Cardiac muscle cell (in vitro differentiated cells and primary cell): ENCODE data around the gene CORO6. TPM values are rescaled to one million over a fixed set of nuclear protein-coding genes. Genes with fewer than 3 reads are reported as not detected.

Experiments used
- DNase-seq, 2 donors: peaks; one replicate each; pipeline versions ENCODE4 v3.0.0 to v3.0.0-alpha.2; 2010 to 2017; ENCODE audit warnings: low read depth in 1 of 2, low spot score in 1 of 2
- H3K27ac ChIP-seq: fragments of 200-600 bp; sonication (generic); 2 replicates; pipeline ENCODE4 v1.5.1; 2016
- H3K27me3 ChIP-seq: fragments of 200-600 bp; sonication (generic); 2 replicates; pipeline ENCODE4 v1.6.0; 2016; ENCODE audit warnings: control low read depth
- H3K36me3 ChIP-seq: fragments of 200-600 bp; sonication (generic); 2 replicates; pipeline ENCODE4 v1.5.1; 2016; ENCODE audit warnings: control low read depth
- H3K4me1 ChIP-seq: fragments of 200-600 bp; sonication (generic); 2 replicates; pipeline ENCODE4 v1.8.1; 2017; ENCODE audit warnings: low read depth, mild to moderate bottlenecking, mixed run types
- H3K4me3 ChIP-seq: fragments of 200-600 bp; sonication (generic); 2 replicates; pipeline ENCODE4 v1.5.1; 2016; ENCODE audit warnings: mild to moderate bottlenecking
- H3K9me3 ChIP-seq: fragments of 200-600 bp; sonication (generic); 2 replicates; pipeline ENCODE4 v1.5.1; 2017; ENCODE audit warnings: low read depth, mild to moderate bottlenecking, control low read depth
- polyA plus RNA-seq: library from polyadenylated mRNA; unstranded; fragments of >200 nt; fragmentation: Nextera tagmentation; extraction: Ambion mirVana; gene quantifications from 2 replicates; pipeline ENCODE4 v1.2.1, GENCODE V29; 2016
- total RNA-seq: library from RNA; depleted of rRNA; stranded (reverse); fragments of >200 nt; gene quantifications from 2 replicates; pipeline ENCODE4 v1.2.3, GENCODE V29; 2016
- TF ChIP-seq, protein P1 (sequence below): IDR thresholded peaks from 2 replicates; pipeline ENCODE4 v1.5.1; 2012; ENCODE audit warnings: low read depth, mild to moderate bottlenecking, low read length

Gene CORO6
- total RNA-seq, result 127 and 243 TPM in 2 replicates
- polyA plus RNA-seq, result 163 and 255 TPM in 2 replicates

DNA sequence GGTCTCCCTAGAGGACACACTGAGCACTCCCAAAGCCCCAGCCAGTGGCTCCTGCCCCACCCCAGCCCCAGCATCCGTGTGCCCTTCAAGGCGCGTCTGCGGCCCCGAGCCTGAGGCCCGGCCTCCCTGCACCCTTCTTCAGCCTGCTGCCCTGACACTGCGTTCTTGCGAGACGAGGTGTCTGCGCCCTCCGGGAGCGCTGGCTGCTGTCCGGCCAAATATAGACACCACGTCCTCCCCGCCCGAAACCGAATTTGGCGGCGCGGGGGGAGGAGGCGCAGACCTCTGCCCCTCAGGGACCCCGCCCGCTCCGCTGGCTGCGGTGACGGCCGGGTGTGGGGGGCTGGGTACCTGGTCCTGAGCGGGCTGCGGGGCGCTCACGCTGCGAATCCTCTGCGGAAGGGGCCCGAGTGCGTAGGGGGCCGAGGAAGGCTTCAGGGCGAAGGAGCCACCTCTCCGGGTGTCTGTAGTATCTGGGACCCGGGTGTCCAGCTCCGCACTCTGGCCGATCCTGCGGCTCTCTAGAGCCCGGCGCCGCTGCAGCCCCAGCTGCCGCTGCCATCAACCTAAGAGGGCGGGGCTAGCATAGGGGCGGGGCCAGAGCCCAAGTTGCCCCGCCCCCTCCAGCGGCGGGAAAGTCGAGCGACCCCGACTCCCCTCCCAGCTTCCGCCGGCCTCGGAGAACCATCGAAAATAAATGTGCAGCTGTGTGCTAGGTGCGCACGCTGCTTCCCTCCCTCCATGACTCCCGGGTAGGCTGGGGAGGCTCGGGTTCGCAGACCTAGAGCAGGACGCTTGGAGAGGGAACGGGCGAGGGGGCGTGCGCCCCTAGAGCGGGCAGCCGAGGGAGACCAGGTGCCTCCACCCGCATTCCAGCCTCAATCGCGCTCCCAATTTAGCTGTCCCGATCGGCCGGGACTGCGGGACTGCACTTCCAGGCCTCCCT is at the start of gene CORO6:
Gene CORO6 (minus strand): TSS at position 576 of the 946 bp plus-strand sequence. CDS start 1,491 bp downstream, outside the sequence.
- DNase-seq, result peak; percentile 59 to 92
- H3K4me1 ChIP-seq, result peaks cover 45% of the 10 kb centered on the region
- TF ChIP-seq, protein P1, sequence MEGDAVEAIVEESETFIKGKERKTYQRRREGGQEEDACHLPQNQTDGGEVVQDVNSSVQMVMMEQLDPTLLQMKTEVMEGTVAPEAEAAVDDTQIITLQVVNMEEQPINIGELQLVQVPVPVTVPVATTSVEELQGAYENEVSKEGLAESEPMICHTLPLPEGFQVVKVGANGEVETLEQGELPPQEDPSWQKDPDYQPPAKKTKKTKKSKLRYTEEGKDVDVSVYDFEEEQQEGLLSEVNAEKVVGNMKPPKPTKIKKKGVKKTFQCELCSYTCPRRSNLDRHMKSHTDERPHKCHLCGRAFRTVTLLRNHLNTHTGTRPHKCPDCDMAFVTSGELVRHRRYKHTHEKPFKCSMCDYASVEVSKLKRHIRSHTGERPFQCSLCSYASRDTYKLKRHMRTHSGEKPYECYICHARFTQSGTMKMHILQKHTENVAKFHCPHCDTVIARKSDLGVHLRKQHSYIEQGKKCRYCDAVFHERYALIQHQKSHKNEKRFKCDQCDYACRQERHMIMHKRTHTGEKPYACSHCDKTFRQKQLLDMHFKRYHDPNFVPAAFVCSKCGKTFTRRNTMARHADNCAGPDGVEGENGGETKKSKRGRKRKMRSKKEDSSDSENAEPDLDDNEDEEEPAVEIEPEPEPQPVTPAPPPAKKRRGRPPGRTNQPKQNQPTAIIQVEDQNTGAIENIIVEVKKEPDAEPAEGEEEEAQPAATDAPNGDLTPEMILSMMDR, result no peak
- H3K27ac ChIP-seq, result peak within 1 kb of the TSS; percentile 91
- no peaks in the 10 kb centered on the region for H3K36me3 ChIP-seq
- no peaks in the 10 kb centered on the region for H3K9me3 ChIP-seq
- no peaks in the 10 kb centered on the region for H3K27me3 ChIP-seq
- peak within 1 kb of the TSS; percentile 70 for H3K4me3 ChIP-seq

DNA sequence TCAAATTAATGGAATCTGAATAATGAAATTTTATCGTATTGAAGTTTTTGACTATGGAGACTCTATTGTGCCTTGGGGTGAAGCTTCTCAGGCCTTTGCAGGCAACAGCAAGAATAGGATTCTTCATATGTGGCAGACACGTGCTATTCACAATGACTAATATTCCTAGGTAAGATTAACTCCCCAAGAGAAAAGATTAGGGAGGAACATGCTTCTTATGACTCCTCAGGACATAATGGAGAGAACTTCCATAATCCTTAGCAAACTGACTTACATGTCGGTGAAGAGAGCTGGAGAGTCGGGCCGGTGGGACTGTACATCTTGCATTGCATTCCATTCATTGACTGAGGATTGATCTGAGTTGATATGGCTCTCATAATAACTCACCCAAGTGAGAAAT is 48.9 kb upstream of the CORO6 start:
- DNase-seq, result no peak
- peak overlapping the region; percentile 100 for H3K27ac ChIP-seq
- H3K4me3 ChIP-seq, result no peak overlapping the region
- no peaks in the 10 kb centered on the region for H3K27me3 ChIP-seq
- TF ChIP-seq, protein P1, result no peak
- peaks cover 12% of the 10 kb centered on the region for H3K4me1 ChIP-seq
- H3K36me3 ChIP-seq, result peaks cover 25% of the 10 kb centered on the region
- H3K9me3 ChIP-seq, result no peaks in the 10 kb centered on the region

DNA sequence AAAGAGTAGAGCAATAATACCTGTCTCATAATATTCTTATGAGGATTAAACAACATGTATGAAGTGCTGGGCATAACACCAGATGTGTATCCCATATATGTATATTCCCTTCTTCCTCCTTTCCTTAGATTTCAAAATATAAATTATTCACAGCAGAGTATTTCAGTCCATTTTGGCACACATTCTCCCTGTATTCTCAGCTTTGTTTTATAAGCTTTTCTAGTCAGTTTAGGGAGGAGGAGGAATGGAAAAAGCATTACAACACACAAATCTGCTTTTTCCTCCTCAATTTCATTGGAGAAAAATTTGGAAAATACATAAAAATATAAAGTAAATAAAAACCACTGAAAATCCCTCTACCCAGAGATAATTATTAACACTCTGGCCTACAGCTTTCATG is 46.6 kb upstream of the CORO6 start:
- no peaks in the 10 kb centered on the region for H3K9me3 ChIP-seq
- TF ChIP-seq, protein P1, result no peak

DNA sequence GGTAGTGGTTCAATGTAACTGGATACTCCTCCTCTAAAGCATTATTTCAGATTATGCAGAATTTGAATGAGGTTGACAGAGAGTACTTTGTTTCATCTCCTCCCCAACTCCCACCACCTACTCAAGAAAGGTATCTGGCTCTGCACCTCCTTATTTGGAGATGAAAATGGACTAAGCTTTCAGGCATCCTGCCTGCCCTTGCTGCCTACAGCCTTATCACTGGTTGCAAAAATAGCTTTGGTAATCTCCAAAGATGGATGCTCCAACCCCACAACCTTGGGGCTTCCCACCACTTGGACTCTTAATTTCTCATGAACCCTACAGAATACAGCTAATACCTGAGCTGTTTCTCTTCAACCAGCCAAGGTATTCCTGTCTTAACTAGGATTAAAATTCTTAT is 45.3 kb upstream of the CORO6 start:
- peaks cover 31% of the 10 kb centered on the region for H3K4me1 ChIP-seq
- H3K36me3 ChIP-seq, result peaks cover 23% of the 10 kb centered on the region
- no peak overlapping the region for H3K4me3 ChIP-seq
- no peaks in the 10 kb centered on the region for H3K9me3 ChIP-seq
- TF ChIP-seq, protein P1, result no peak
- no peaks in the 10 kb centered on the region for H3K27me3 ChIP-seq
- peak; percentile 38 to 86 for DNase-seq
- H3K27ac ChIP-seq, result peak overlapping the region; percentile 100

More for the DNA sequence above, 46.6 kb upstream of the CORO6 start:
- DNase-seq, result no peak
- Histone ChIP-seq H3K4me3 (no peak overlapping the region), H3K27me3 (no peaks in the 10 kb centered on the region), H3K36me3 (peaks cover 25% of the 10 kb centered on the region), H3K27ac (peak overlapping the region; percentile 100), H3K4me1 (peaks cover 23% of the 10 kb centered on the region)

DNA sequence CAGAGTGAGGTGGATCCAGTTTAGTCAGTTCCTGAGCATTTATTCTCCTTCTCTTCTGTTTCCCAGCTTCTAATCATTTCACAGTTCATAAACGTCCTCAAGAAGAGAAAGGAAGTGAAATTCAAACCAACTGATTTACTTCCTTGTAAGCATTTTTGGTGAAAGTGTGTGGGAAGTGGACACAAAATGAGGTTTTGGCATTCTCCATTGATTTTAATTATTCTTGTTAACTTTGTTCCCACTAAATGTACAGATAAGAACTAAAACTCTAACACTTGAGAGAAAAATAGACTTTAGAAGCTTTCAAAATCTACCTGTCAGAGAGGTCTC is 42.7 kb upstream of the CORO6 start:
- DNase-seq, result no peak
- TF ChIP-seq, protein P1, result no peak
- Histone ChIP-seq H3K9me3 (no peaks in the 10 kb centered on the region), H3K27ac (peak overlapping the region; percentile 100), H3K4me1 (peaks cover 51% of the 10 kb centered on the region), H3K36me3 (peaks cover 13% of the 10 kb centered on the region), H3K4me3 (no peak overlapping the region), H3K27me3 (no peaks in the 10 kb centered on the region)
